Tibial nerve (tissue), 4 donors: ENCODE results near the gene NUP98. TPM values are rescaled to one million over a fixed set of nuclear protein-coding genes. Genes with fewer than 3 reads are reported as not detected.

Experiments
- DNase-seq, 2 donors: peaks; one replicate each; pipeline ENCODE4 v3.0.0-alpha.2; 2019; ENCODE audit warnings: low spot score in 2 of 2
- H3K27ac ChIP-seq, 4 donors: fragments of 200-600 bp; sonication (generic) in 3 of 4; one replicate each; pipeline ENCODE4 v1.5.1; 2017 to 2019; ENCODE audit warnings: mild to moderate bottlenecking in 1 of 4
- H3K27me3 ChIP-seq, 2 donors: fragments of 200-600 bp; sonication (generic) in 1 of 2; one replicate each; pipeline versions ENCODE4 v1.5.1 to v1.6.0; 2017 to 2019
- H3K36me3 ChIP-seq, 3 donors: fragments of 200-600 bp; sonication (generic); one replicate each; pipeline ENCODE4 v1.5.1; 2018 to 2019
- H3K4me1 ChIP-seq, 4 donors: fragments of 200-600 bp; sonication (generic) in 3 of 4; one replicate each; pipeline ENCODE4 v1.5.1; 2017 to 2019
- H3K4me3 ChIP-seq, 4 donors: fragments of 200-600 bp; sonication (generic) in 3 of 4; one replicate each; pipeline ENCODE4 v1.5.1; 2017 to 2019; ENCODE audit warnings: mild to moderate bottlenecking in 1 of 4, moderate library complexity in 1 of 4
- H3K9me3 ChIP-seq, 4 donors: fragments of 200-600 bp; sonication (generic) in 3 of 4; one replicate each; pipeline ENCODE4 v1.5.1; 2017 to 2019
- EP300 ChIP-seq, 2 donors: sonication (generic); formaldehyde crosslinking; IDR thresholded peaks; one replicate each; pipeline ENCODE4 v1.6.1; 2017; ENCODE audit warnings: antibody characterized with exemption in 2 of 2, mild to moderate bottlenecking in 1 of 2
- POLR2A ChIP-seq, 2 donors: fragments of 450-650 bp; IDR thresholded peaks; one replicate each; pipeline ENCODE4 v1.6.1; 2017; ENCODE audit warnings: antibody characterized with exemption in 2 of 2, mild to moderate bottlenecking in 2 of 2, moderate library complexity in 2 of 2
- WGBS, 2 donors: methylation state at CpG; one replicate each; pipeline ENCODE4 v1.1.5; 2018; 5-methylcytosine and 5-hydroxymethylcytosine counted together
- total RNA-seq, 4 donors: library from RNA; depleted of rRNA; stranded (reverse); fragments of >200 nt; gene quantifications; one replicate each; pipeline ENCODE4 v1.1.0, GENCODE V29; 2016
- TF ChIP-seq, protein P1 (sequence below), 5 experiments: fragments of 200-600 bp in 3 of 5; fragments of 450-650 bp in 2 of 5; sonication (generic) in 3 of 5; IDR thresholded peaks; one replicate each; pipeline ENCODE4 v1.5.1; 2016 to 2019; ENCODE audit warnings: antibody characterized with exemption in 5 of 5, mild to moderate bottlenecking in 3 of 5, moderate library complexity in 2 of 5

Gene NUP98
- total RNA-seq, 4 donors from 2014 or later, result 75.3 to 193 (median 115) TPM

DNA sequence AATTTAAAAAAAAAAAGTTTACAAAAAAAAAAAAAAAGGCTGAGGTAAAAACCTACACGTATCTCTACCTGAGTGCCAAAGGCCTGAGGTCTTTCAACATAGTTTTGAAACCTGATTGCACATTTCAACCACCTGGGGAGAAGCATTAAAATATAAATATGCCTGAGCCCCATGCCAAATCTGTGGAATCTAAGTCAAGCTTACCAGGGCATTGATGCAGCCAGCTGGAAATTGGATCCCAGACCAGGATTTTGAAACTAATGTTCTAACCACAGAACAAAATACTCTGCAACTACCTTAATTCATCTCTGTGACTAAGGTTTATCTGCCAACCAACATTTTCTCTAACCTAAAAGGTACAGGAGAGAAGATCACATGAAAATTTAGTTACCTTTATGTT lies 87.4 kb downstream of the NUP98 start:
- TF ChIP-seq POLR2A (IDR thresholded peaks at IDR 0.05) (no peak), EP300 (IDR thresholded peaks at IDR 0.05) (no peak)
- TF ChIP-seq, protein P1, sequence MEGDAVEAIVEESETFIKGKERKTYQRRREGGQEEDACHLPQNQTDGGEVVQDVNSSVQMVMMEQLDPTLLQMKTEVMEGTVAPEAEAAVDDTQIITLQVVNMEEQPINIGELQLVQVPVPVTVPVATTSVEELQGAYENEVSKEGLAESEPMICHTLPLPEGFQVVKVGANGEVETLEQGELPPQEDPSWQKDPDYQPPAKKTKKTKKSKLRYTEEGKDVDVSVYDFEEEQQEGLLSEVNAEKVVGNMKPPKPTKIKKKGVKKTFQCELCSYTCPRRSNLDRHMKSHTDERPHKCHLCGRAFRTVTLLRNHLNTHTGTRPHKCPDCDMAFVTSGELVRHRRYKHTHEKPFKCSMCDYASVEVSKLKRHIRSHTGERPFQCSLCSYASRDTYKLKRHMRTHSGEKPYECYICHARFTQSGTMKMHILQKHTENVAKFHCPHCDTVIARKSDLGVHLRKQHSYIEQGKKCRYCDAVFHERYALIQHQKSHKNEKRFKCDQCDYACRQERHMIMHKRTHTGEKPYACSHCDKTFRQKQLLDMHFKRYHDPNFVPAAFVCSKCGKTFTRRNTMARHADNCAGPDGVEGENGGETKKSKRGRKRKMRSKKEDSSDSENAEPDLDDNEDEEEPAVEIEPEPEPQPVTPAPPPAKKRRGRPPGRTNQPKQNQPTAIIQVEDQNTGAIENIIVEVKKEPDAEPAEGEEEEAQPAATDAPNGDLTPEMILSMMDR (IDR thresholded peaks at IDR 0.05), result no peak
- H3K9me3 ChIP-seq, result no peaks in the 10 kb centered on the region
- 93 to 97% methylated on average over 1 of the region's 1 CpG for whole genome bisulfite sequencing, 2 donors
- no peak overlapping the region for H3K27ac ChIP-seq
- H3K4me1 ChIP-seq, result no peaks in the 10 kb centered on the region
- H3K36me3 ChIP-seq, result peaks cover 0 to 80% (median 10%) of the 10 kb centered on the region in 3 donors
- H3K4me3 ChIP-seq, result no peak overlapping the region
- DNase-seq, result no peak
- no peaks in the 10 kb centered on the region for H3K27me3 ChIP-seq

DNA sequence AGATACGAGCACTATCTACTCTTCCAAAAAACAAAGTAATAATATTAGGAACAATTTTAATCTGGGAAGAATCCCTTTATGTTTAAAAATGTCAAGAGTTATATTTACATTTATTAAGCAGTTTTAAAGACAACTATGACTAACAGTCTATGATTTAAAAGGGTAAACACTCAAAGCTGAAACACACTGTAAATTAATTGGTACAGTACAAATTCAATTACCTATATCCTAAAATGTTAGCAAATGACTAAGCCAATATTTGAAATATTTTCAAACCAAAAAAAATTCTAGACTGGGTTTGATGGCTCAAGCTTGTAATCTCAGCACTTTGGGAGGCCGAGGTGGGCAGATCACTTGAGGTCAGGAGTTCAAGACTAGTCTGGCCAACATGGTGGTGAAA lies 90.2 kb downstream of the NUP98 start:
- Histone ChIP-seq H3K4me3 (no peak overlapping the region), H3K27me3 (no peaks in the 10 kb centered on the region), H3K27ac (no peak overlapping the region), H3K4me1 (no peaks in the 10 kb centered on the region), H3K9me3 (no peaks in the 10 kb centered on the region), H3K36me3 (peaks cover 0 to 78% (median 17%) of the 10 kb centered on the region in 3 donors)
- WGBS, 2 donors, result 89 to 91% methylated on average over 2 of the region's 2 CpGs
- no peak for DNase-seq
- TF ChIP-seq EP300 (IDR thresholded peaks at IDR 0.05) (no peak), POLR2A (IDR thresholded peaks at IDR 0.05) (no peak)
- TF ChIP-seq, protein P1 (IDR thresholded peaks at IDR 0.05), result no peak

DNA sequence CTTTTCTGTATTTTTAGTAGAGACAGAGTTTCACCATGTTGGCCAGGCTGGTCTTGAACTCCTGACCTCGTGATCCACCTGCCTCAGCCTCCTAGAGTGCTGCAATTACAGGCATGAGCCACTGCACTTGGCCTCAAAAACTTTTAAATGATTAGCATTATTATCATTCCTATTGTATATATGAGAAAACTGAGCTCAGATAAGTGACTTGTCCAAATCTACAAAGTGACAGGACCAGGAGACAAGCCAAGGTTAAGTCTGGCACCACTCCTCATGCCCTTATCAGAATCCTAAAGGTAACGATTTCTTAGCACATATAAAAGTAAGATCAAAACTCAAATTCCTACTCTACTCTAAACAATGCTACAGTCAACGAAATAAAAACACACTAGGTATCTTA lies 94.0 kb downstream of the NUP98 start:
- WGBS, 2 donors, result 93 to 95% methylated on average over 3 of the region's 3 CpGs
- DNase-seq, result no peak

DNA sequence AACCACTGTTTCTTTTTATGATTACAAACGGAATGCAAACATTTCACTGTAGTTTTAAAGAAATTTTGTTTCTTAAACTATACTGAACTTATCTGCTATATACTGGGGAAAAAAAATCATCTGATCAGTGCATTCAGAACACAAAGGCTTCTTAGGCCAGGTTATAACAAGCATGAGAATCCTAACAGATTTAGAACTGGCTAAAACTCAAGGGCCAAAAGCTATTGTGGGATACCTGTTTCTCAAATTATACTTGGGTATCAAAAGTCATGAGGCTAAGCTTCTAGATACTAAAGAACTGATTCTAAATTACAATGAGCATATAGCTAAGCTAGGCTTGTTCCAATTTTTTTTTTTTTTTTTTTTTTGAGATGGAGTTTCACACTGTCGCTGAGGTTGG lies 96.4 kb downstream of the NUP98 start:
- WGBS, 2 donors, result 94 to 95% methylated on average over 2 of the region's 2 CpGs
- H3K36me3 ChIP-seq, result peaks cover 3 to 94% (median 26%) of the 10 kb centered on the region in 3 donors

More for the DNA sequence above, 94.0 kb downstream of the NUP98 start:
- Histone ChIP-seq H3K36me3 (peaks cover 0 to 85% (median 26%) of the 10 kb centered on the region in 3 donors), H3K4me1 (no peaks in the 10 kb centered on the region), H3K27me3 (no peaks in the 10 kb centered on the region), H3K27ac (no peak overlapping the region), H3K9me3 (no peaks in the 10 kb centered on the region), H3K4me3 (no peak overlapping the region)
- TF ChIP-seq POLR2A (IDR thresholded peaks at IDR 0.05) (no peak), EP300 (IDR thresholded peaks at IDR 0.05) (no peak)
- TF ChIP-seq, protein P1 (IDR thresholded peaks at IDR 0.05), result no peak

DNA sequence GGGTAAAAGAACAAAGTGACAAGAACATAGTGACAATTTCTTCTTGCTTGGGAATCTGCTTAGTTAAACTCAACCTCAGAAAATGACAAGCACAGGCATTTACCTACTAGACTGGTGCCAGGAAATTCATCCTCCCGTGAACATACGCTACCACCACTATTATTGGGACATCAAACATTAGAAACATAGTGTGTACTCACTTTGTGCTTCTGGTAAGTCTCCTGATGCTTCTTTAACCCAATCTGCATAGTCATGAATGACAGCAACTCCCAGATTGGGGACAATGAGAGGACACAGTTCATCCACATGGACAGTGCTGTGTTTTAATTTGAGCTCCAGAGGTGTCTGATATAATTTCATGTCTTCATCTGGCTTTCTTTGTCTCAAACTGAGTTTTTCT lies 96.9 kb downstream of the NUP98 start:
- Histone ChIP-seq H3K4me3 (no peak overlapping the region), H3K27me3 (no peaks in the 10 kb centered on the region), H3K9me3 (no peaks in the 10 kb centered on the region), H3K4me1 (no peaks in the 10 kb centered on the region), H3K27ac (no peak overlapping the region), H3K36me3 (peaks cover 3 to 94% (median 31%) of the 10 kb centered on the region in 3 donors)
- TF ChIP-seq, protein P1 (IDR thresholded peaks at IDR 0.05), result no peak
- 91 to 96% methylated on average over 2 of the region's 2 CpGs for WGBS, 2 donors
- no peak for DNase-seq

More for the DNA sequence above, 96.4 kb downstream of the NUP98 start:
- Histone ChIP-seq H3K27ac (no peak overlapping the region), H3K9me3 (no peaks in the 10 kb centered on the region), H3K4me1 (no peaks in the 10 kb centered on the region), H3K27me3 (no peaks in the 10 kb centered on the region), H3K4me3 (no peak overlapping the region)
- no peak for DNase-seq
- TF ChIP-seq, protein P1 (IDR thresholded peaks at IDR 0.05), result no peak
- no peak for TF ChIP-seq EP300 (IDR thresholded peaks at IDR 0.05)
- TF ChIP-seq POLR2A (IDR thresholded peaks at IDR 0.05), result no peak
